H54 (cell line): ENCODE measurements around the gene ACACB.

Experiments used
- DNase-seq: peaks from one replicate; pipeline ENCODE4 v3.0.0; 2011; ENCODE audit warnings: low spot score, mixed read lengths; ENCODE audit not compliant: insufficient read length
- FAIRE-seq: peaks from 3 replicates; lab custom pipeline; 2011; peaks lifted over from hg19 to GRCh38; lab: Jason Lieb, UNC
- POLR2A ChIP-seq: IDR thresholded peaks from 2 replicates; pipeline ENCODE4 v1.6.1; 2011; ENCODE audit warnings: low read depth, mild to moderate bottlenecking, low read length

Gene ACACB

DNA sequence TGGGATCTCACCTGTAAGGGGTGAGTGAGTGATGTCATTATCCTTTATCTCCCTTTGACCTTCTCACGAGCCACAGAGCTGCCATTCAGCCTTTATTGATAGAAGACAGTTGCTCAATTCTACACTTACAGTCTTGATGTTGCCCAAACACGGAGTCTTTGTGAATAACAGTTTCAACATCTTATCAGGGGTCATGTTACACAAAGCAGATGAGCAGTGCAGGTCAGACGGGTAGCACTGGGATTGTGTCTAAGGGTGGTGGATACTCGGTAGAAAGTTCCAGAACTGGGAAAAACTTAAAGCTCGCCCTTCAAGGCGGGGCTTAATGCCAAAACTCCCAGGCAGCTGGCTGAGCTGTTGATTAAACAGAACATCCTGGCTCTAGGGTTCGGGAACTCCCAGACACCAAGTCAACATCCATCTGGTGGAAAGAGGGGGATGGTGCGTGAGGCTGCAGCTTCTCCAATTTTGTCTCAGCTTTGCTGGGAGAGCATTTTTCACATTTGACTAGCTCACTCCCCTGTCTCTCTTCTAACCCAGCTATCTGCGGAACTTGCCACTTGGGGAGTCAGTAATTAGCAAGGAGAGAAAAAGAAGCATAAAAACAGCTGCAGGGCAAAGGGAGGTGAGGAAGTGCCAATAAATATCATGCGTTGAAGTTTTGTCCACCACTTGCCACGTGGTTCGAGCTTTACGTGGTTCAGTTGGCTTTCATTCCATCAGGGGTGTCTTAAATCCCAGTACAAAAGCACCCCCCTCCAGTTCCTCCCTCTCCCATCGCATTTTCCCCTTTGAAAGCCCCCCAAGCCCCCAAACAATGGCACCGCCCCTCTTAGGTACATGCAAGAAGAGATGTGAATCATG is 161.7 kb downstream of the ACACB start:
- FAIRE-seq, result no peak
- no peak for TF ChIP-seq POLR2A
- DNase-seq, result no peak

DNA sequence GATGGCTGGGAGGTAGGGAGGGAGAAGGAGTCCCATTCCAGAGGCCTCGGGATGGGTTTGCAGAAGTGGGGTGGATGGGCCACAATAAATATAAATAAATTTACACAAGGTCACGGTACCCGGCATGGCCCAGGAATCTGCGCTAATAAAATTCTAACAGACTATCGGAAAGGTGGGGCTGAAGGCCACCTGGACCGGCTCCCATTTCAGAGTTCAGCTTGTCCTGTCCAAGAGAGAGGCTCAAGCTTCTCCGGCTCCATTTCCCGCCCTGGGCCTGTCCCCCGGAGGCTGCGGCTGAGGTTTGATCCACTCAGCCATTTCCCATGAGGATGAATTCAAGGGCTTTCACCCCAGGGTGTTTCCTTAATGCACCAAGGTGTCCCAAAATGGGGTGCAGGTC is 162.5 kb downstream of the ACACB start:
- no peak for TF ChIP-seq POLR2A
- FAIRE-seq (no peak), DNase-seq (no peak)

DNA sequence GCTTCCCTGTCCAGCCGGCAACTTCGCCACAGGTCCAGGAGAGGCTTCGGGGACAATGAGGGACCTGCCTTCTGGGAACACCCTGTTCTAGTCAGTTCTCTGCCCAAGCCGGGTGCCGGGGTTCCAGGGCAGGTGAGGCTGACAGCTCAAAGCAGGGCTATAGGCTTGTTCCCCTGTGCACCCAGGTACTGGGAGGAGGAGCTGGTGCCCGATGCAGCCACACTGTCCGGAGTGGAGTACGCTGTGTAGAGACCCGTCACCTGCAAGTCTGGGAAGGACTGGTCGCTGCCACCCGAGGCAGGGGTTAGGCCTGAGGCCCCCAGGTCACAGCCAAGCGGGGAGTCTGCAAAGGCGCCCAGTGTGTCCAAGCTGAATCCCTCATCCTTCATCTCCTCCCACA is 163.1 kb downstream of the ACACB start:
- no peak for DNase-seq
- TF ChIP-seq POLR2A, result no peak
- FAIRE-seq, result no peak

DNA sequence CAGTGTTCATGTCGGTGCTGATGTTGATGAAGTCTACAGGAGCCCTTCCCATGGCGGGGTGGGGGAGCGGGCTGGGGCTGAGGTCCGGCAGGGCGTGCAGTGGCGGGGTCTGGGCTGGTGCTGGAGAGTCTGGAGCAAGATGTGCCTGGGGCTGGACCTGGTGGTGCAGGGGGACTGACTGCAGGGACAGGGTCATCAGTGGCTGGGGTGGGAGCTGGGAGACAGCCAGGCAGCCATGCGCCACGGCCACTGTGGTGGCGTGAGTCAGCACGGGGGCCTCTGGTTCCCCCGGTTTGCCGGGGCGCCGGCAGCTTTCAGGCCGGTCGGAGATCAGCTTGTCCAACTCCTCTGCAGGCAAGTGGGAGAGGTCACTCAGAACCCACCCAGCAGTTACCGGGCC is 165.1 kb downstream of the ACACB start:
- no peak for TF ChIP-seq POLR2A
- DNase-seq (no peak), FAIRE-seq (no peak)

- no peak for TF ChIP-seq POLR2A
- no peak for FAIRE-seq
- DNase-seq, result no peak
These were observed 168.0 kb downstream of the ACACB start for GRCh38 chr12:109284392-109284791.

- no peak for TF ChIP-seq POLR2A
- FAIRE-seq, result no peak
- no peak for DNase-seq
These were observed 169.9 kb downstream of the ACACB start for GRCh38 chr12:109286252-109286651.

GRCh38 chr12:109286652-109287051 is 170.3 kb downstream of the ACACB start:
- DNase-seq (no peak), FAIRE-seq (no peak)
- TF ChIP-seq POLR2A, result no peak

- no peak for TF ChIP-seq POLR2A
- FAIRE-seq (no peak), DNase-seq (no peak)
These were observed 170.8 kb downstream of the ACACB start for GRCh38 chr12:109287181-109287580.

DNA sequence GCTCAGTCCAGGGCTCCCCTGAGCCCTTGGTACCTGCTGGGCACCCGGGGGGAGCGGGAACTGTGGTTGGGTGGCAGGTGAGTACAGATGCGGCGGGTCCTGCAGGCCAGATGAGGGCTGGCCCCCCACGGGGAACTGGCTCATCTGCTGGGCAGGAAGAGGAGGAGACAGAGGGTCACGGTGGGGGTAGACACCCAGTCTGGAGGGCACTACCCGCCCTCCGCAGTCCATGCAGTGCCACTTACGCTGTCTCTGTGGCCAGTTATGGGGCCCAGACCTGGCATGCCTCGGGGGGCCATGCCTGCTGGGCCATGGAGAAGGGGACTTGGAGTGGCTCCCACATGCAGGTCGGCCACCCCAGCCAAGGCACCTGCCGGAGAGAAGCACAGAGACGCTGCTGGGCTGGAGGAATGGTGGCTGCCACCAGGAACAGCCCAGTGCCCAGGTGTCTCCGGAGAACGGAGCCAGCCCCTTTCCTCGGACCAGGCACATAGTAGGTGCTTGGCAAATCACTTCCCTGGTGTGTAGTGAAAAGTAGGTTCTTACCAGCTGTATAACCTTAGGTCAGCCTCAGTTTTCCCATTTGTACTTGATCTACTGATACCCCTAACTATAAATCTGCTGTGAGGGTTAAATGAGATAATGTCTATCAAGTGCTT is 171.6 kb downstream of the ACACB start:
- FAIRE-seq (no peak), DNase-seq (no peak)
- TF ChIP-seq POLR2A, result no peak

DNA sequence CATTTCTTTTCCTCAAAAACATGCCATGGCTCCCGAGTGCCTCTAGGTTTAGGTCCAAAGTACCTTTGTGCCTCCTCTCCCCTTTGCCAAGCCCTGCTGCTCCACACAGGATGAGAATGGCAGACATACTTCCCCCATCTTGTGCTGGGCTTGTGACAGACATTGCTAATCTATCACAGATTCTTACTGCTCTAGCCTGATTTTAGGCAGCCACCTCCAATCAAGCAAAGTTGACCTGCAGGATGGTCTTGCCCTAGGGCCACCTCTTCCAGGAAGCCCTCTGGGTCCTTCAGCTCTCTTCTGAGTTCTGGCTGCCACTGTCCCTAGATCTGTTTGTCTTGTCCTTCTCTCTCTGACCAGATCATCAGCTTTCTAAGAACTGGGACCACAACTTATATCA is 172.2 kb downstream of the ACACB start:
- FAIRE-seq (no peak), DNase-seq (no peak)
- no peak for TF ChIP-seq POLR2A

- no peak for FAIRE-seq
- no peak for TF ChIP-seq POLR2A
These were observed 172.6 kb downstream of the ACACB start for GRCh38 chr12:109289004-109289403.

GRCh38 chr12:109289551-109289950 is 173.2 kb downstream of the ACACB start:
- no peak for TF ChIP-seq POLR2A
- FAIRE-seq (no peak), DNase-seq (no peak)

More at GRCh38 chr12:109289004-109289403, 172.6 kb downstream of the ACACB start:
- no peak for DNase-seq

DNA sequence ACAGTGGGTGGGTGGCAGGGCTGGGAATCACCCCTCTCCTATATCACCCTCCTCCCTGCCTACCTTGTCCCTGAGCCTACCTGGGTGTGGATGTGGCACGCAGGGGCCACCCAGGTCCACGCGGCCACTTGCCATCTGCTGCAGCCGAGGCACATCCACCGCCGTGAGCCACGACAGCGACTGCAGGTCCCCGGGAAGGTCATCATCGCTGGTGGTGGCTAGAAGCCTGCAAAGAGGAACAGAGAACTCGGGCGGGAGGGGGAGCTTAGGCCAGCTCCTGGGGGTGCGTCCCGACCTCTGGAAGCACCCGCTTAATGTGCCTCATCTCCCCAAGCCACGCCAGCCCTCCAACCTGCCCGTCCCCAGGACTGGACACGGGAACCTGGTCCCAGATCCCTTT is 173.7 kb downstream of the ACACB start:
- FAIRE-seq, result no peak

DNA sequence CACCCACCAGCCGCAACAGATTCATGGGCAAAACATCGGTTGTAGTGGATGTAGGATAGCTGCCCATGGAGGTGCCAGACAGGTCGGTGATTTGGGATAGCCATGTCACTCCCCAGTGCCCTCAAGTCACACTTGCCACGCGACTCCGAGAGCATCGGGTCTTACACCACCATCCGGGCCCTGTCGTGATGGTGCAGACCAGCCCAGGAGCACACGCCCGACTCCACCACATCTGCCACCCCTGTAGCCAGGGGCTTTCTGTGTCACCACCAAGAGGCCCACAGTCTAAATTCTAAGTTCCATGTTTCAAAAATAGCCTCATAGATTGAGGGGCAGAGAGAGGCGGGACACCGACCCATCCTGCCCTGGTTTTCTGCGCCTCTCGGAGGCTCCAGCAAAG is 174.7 kb downstream of the ACACB start:
- DNase-seq (no peak), FAIRE-seq (no peak)
- no peak for TF ChIP-seq POLR2A

More for the DNA sequence above, 173.7 kb downstream of the ACACB start:
- TF ChIP-seq POLR2A, result no peak
- DNase-seq, result no peak

GRCh38 chr12:109291521-109292341 is 175.3 kb downstream of the ACACB start:
- no peak for TF ChIP-seq POLR2A
- DNase-seq, result no peak
- no peak for FAIRE-seq
